ENCODE data around the gene ITIH3. TPM values are rescaled to one million over a fixed set of nuclear protein-coding genes. Genes with fewer than 3 reads are reported as not detected.

ITIH3 gene
- polyA plus RNA-seq, 1 donor from 2014 or later, result not detected

GRCh38 chr3:52841981-52842340, 47.4 kb downstream of the ITIH3 start:
- no peaks in the 10 kb centered on the region for H3K36me3 ChIP-seq (ENCODE audit: insufficient read depth, low read length)
- no peak overlapping the region for H3K9ac ChIP-seq (ENCODE audit: low read length)
- no peak overlapping the region for H3K27ac ChIP-seq (ENCODE audit: low read length)

GRCh38 chr3:52842424-52842823, 47.8 kb downstream of the ITIH3 start:
- H3F3A ChIP-seq (ENCODE audit: insufficient read depth, low read length, poor library complexity, severe bottlenecking), result no peaks in the 10 kb centered on the region
- H3K27me3 ChIP-seq (ENCODE audit: insufficient read depth, low read depth, low read length), result no peaks in the 10 kb centered on the region
- H3K27ac ChIP-seq (ENCODE audit: low read length), result no peak overlapping the region
- H2AFZ ChIP-seq (ENCODE audit: low read depth, low read length), result no peak overlapping the region
- no peaks in the 10 kb centered on the region for H3K9me2 ChIP-seq (ENCODE audit: insufficient read depth, low read length)
- no peaks in the 10 kb centered on the region for H3K36me3 ChIP-seq (ENCODE audit: insufficient read depth, low read length)
- H4K20me1 ChIP-seq (ENCODE audit: insufficient read depth), result no peaks in the 10 kb centered on the region
- H3K4me3 ChIP-seq (ENCODE audit: low read length), result no peak overlapping the region
- H3K4me2 ChIP-seq (ENCODE audit: low read length), result no peak overlapping the region
- H3K79me2 ChIP-seq (replicated peaks; ENCODE audit: insufficient read depth, low read length), result no peaks in the 10 kb centered on the region
- H3K9me3 ChIP-seq (ENCODE audit: low read length), result no peaks in the 10 kb centered on the region
- no peak overlapping the region for H3K9ac ChIP-seq (ENCODE audit: low read length)
- TF ChIP-seq EP300 (conservative IDR thresholded peaks at IDR 0.05; ENCODE audit: poor library complexity, severe bottlenecking) (no peak), REST (IDR thresholded peaks at IDR 0.05; ENCODE audit: borderline replicate concordance) (no peak), RAD21 (conservative IDR thresholded peaks at IDR 0.05) (no peak), TAF1 (IDR thresholded peaks at IDR 0.05; ENCODE audit: low read depth) (no peak), EZH2 (IDR thresholded peaks at IDR 0.05; ENCODE audit: borderline replicate concordance, insufficient read depth, low read length, poor library complexity, severe bottlenecking) (no peak), MXI1 (conservative IDR thresholded peaks at IDR 0.05; ENCODE audit: poor library complexity, severe bottlenecking) (no peak), CTCF (IDR thresholded peaks at IDR 0.05; ENCODE audit: poor library complexity, severe bottlenecking) (no peak), POLR2AphosphoS5 (IDR thresholded peaks at IDR 0.05) (no peak)

More at GRCh38 chr3:52841981-52842340, 47.4 kb downstream of the ITIH3 start:
- no peaks in the 10 kb centered on the region for H4K20me1 ChIP-seq (ENCODE audit: insufficient read depth)
- no peaks in the 10 kb centered on the region for H3K27me3 ChIP-seq (ENCODE audit: insufficient read depth, low read depth, low read length)
- TF ChIP-seq EZH2 (IDR thresholded peaks at IDR 0.05; ENCODE audit: borderline replicate concordance, insufficient read depth, low read length, poor library complexity, severe bottlenecking) (no peak), REST (IDR thresholded peaks at IDR 0.05; ENCODE audit: borderline replicate concordance) (no peak), RAD21 (conservative IDR thresholded peaks at IDR 0.05) (no peak), TAF1 (IDR thresholded peaks at IDR 0.05; ENCODE audit: low read depth) (no peak), CTCF (IDR thresholded peaks at IDR 0.05; ENCODE audit: poor library complexity, severe bottlenecking) (no peak), MXI1 (conservative IDR thresholded peaks at IDR 0.05; ENCODE audit: poor library complexity, severe bottlenecking) (no peak)
- H3K79me2 ChIP-seq (replicated peaks; ENCODE audit: insufficient read depth, low read length), result no peaks in the 10 kb centered on the region
- no peak overlapping the region for H3K4me3 ChIP-seq (ENCODE audit: low read length)
- H2AFZ ChIP-seq (ENCODE audit: low read depth, low read length), result no peak overlapping the region
- no peaks in the 10 kb centered on the region for H3K9me2 ChIP-seq (ENCODE audit: insufficient read depth, low read length)
- no peak overlapping the region for H3K4me2 ChIP-seq (ENCODE audit: low read length)
- H3K9me3 ChIP-seq (ENCODE audit: low read length), result no peaks in the 10 kb centered on the region
- no peaks in the 10 kb centered on the region for H3F3A ChIP-seq (ENCODE audit: insufficient read depth, low read length, poor library complexity, severe bottlenecking)

Data from neural cell (in vitro differentiated cells).